GM23338 (cell line): Measurements from ENCODE around the gene USP48. TPM values are rescaled to one million over a fixed set of nuclear protein-coding genes. Genes with fewer than 3 reads are reported as not detected.

Source experiments
- ATAC-seq: fragments of 200-7000 bp; cut with Tn5 transposase; 3 replicates; pipeline ENCODE4 v1.9.1; 2020
- DNase-seq: peaks from one replicate; pipeline ENCODE4 v3.0.0-alpha.2; 2015; ENCODE audit warnings: low spot score
- H2AFZ ChIP-seq: fragments of 200-600 bp; sonication (generic); 2 replicates; pipeline ENCODE4 v1.8.0; 2016; ENCODE audit warnings: antibody characterized with exemption, mild to moderate bottlenecking, moderate library complexity
- H3F3A ChIP-seq: fragments of 200-600 bp; sonication (generic); replicated peaks from 2 replicates; pipeline ENCODE4 v1.8.0; 2017; ENCODE audit warnings: antibody characterized with exemption, mixed run types, low read depth
- H3K27ac ChIP-seq: fragments of 200-600 bp; sonication (generic); 2 replicates; pipeline ENCODE4 v1.6.1; 2016; ENCODE audit warnings: low read depth
- H3K27me3 ChIP-seq: fragments of 200-600 bp; sonication (generic); 2 replicates; pipeline ENCODE4 v1.8.0; 2016; ENCODE audit warnings: mild to moderate bottlenecking, mixed run types, moderate library complexity; ENCODE audit not compliant: insufficient read depth
- H3K36me3 ChIP-seq: fragments of 200-600 bp; sonication (generic); 2 replicates; pipeline ENCODE4 v1.8.0; 2016; ENCODE audit warnings: mild to moderate bottlenecking; ENCODE audit not compliant: insufficient read depth
- H3K4me1 ChIP-seq: fragments of 200-600 bp; sonication (generic); 2 replicates; pipeline ENCODE4 v1.8.0; 2016; ENCODE audit warnings: mild to moderate bottlenecking, moderate library complexity; ENCODE audit not compliant: insufficient read depth
- H3K4me2 ChIP-seq: fragments of 200-600 bp; sonication (generic); 2 replicates; pipeline ENCODE4 v1.7.1; 2017; ENCODE audit warnings: mixed run types
- H3K4me3 ChIP-seq: fragments of 200-600 bp; sonication (generic); 2 replicates; pipeline ENCODE4 v1.6.1; 2016; ENCODE audit warnings: mixed run types
- H3K79me2 ChIP-seq: fragments of 200-600 bp; sonication (generic); replicated peaks from 2 replicates; pipeline ENCODE4 v1.8.0; 2017; ENCODE audit warnings: mild to moderate bottlenecking; ENCODE audit not compliant: insufficient read depth
- H3K9me2 ChIP-seq: fragments of 200-600 bp; sonication (generic); 2 replicates; pipeline ENCODE4 v1.8.0; 2017; ENCODE audit not compliant: insufficient read depth
- H4K20me1 ChIP-seq: fragments of 200-600 bp; sonication (generic); replicated peaks from 2 replicates; pipeline ENCODE4 v1.8.0; 2017; ENCODE audit warnings: mild to moderate bottlenecking; ENCODE audit not compliant: insufficient read depth
- H3K27ac Mint-ChIP-seq: 2 replicates; pipeline ENCODE4 v1.8.0; 2020; ENCODE audit warnings: inconsistent platforms, mild to moderate bottlenecking, moderate library complexity, mixed read lengths
- H3K27me3 Mint-ChIP-seq: 3 replicates; pipeline ENCODE4 v1.8.0; 2022; ENCODE audit warnings: low read depth, mild to moderate bottlenecking, moderate library complexity, mixed read lengths, inconsistent platforms; ENCODE audit not compliant: insufficient read depth, poor library complexity
- H3K36me3 Mint-ChIP-seq: 3 replicates; pipeline ENCODE4 v1.8.0; 2021; ENCODE audit warnings: low read depth, mild to moderate bottlenecking, inconsistent platforms, moderate library complexity, mixed read lengths
- H3K4me1 Mint-ChIP-seq: 3 replicates; pipeline ENCODE4 v1.8.0; 2020; ENCODE audit warnings: mild to moderate bottlenecking, inconsistent platforms, mixed read lengths
- H3K4me3 Mint-ChIP-seq: 3 replicates; pipeline ENCODE4 v1.8.0; 2021; ENCODE audit warnings: moderate library complexity, mild to moderate bottlenecking, inconsistent platforms, mixed read lengths
- H3K9me3 Mint-ChIP-seq: 3 replicates; pipeline ENCODE4 v1.8.0; 2020; ENCODE audit warnings: moderate library complexity, mild to moderate bottlenecking, inconsistent platforms, mixed read lengths
- CREB1 ChIP-seq: fragments of 250-450 bp; sonication (Bioruptor Pico); IDR thresholded peaks from 2 replicates; pipeline ENCODE4 v1.5.0; 2020; ENCODE audit warnings: low read depth, mild to moderate bottlenecking, moderate library complexity
- EZH2 ChIP-seq: fragments of 200-600 bp; sonication (generic); IDR thresholded peaks from one replicate; pipeline ENCODE4 v1.8.0; 2017; ENCODE audit warnings: antibody characterized with exemption, mild to moderate bottlenecking, low read depth; ENCODE audit not compliant: unreplicated experiment
- EZH2phosphoT487 ChIP-seq: fragments of 200-600 bp; sonication (generic); IDR thresholded peaks from one replicate; pipeline ENCODE4 v1.8.1; 2018; ENCODE audit warnings: antibody characterized with exemption; ENCODE audit not compliant: unreplicated experiment
- JUNB ChIP-seq: IDR thresholded peaks from one replicate; pipeline ENCODE4 v1.6.1; 2016; ENCODE audit warnings: antibody characterized with exemption; ENCODE audit not compliant: unreplicated experiment
- ZNF114 ChIP-seq: fragments of 250-450 bp; sonication (Bioruptor Pico); IDR thresholded peaks from 2 replicates; pipeline ENCODE4 v1.5.0; 2020; ENCODE audit warnings: mild to moderate bottlenecking, moderate library complexity
- ZNF462 ChIP-seq: fragments of 250-450 bp; sonication (Bioruptor Pico); IDR thresholded peaks from 2 replicates; pipeline ENCODE4 v1.5.0; 2020; ENCODE audit warnings: mild to moderate bottlenecking, moderate library complexity
- polyA plus RNA-seq: library from polyadenylated mRNA; unstranded; fragments of >200 nt; fragmentation: Nextera tagmentation; extraction: Ambion mirVana; gene quantifications from 2 replicates; pipeline ENCODE4 v1.2.1, GENCODE V29; 2016
- total RNA-seq: library from RNA; depleted of rRNA; stranded (reverse); fragments of >200 nt; shearing (Covaris generic); gene quantifications from 2 replicates; pipeline ENCODE4 v1.2.3, GENCODE V29; 2014
- TF ChIP-seq, protein P1 (sequence below): IDR thresholded peaks from 2 replicates; pipeline ENCODE4 v1.6.1; 2016; ENCODE audit warnings: antibody characterized with exemption

USP48 gene
- total and polyA plus RNA-seq, 2 experiments from 2014 or later = 85.9 to 151 TPM

DNA sequence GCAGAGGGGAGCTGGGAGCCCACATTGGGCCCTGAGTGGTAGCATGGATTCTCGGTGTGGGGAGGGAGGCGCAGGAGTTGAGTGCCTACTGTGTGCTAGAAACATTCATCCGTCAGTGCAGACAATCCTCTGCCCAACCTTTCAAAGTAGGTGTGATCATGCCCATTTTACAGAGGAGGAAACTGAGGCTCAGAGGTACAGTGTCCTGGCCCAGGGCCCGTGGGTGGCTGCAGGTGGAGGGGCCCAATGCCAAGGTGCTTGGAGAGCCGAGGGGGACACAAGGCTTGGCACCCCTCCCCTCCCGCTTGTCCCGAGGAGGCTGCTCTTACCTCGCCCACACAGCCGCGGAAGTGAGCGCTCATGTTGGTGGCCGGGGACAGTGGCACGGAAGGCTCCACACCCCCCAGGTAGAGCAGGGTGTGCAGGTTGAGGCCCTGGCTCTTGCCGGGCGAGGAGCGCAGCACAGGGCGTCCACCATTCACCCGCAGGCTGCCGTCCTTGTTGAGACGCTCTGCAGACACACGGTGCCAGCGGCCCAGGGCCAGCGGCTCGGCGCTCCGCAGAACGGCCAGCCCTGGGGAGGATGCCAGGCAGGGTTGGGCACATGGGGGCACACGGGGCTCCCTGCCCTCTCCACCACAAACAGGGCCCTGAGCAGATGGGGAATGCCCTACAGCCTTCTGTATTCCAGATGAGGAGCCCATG is 45.7 kb upstream of the USP48 start (continued):
- TF ChIP-seq ZNF462 (CRISPR knock-in tag) (no peak), JUNB (no peak), EZH2 (no peak), CREB1 (no peak), ZNF114 (CRISPR knock-in tag) (no peak)
- TF ChIP-seq, protein P1, sequence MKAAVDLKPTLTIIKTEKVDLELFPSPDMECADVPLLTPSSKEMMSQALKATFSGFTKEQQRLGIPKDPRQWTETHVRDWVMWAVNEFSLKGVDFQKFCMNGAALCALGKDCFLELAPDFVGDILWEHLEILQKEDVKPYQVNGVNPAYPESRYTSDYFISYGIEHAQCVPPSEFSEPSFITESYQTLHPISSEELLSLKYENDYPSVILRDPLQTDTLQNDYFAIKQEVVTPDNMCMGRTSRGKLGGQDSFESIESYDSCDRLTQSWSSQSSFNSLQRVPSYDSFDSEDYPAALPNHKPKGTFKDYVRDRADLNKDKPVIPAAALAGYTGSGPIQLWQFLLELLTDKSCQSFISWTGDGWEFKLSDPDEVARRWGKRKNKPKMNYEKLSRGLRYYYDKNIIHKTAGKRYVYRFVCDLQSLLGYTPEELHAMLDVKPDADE = no peak

DNA sequence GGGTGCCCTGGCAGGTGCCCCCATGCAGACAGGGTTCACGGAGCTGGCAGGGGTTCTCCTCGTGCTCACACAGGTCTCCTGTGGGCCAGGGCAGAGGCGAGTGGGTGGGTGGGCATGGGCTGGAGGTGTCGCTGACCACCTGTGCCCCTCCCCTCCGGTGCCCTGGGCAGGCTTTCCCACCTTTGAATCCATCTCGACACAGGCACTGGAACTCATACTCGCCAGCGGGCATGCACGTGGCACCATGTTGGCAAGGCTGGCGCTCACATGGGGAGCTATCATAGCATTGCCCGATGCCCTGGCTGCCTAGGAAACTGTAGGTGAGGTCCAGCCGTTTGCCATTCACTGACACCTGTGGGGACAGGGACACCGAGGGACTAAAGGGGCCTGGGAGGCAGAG is 45.1 kb upstream of the USP48 start:
- no peaks in the 10 kb centered on the region; the same call in 2 of the 3 replicates for H3K4me1 Mint-ChIP-seq
- no peaks in the 10 kb centered on the region for H3F3A ChIP-seq
- H3K27me3 ChIP-seq = no peaks in the 10 kb centered on the region
- ATAC-seq (no peak), DNase-seq (no peak)
- H3K4me1 ChIP-seq = no peaks in the 10 kb centered on the region
- no peaks in the 10 kb centered on the region; the same call in 1 of the 2 replicates for H3K36me3 ChIP-seq
- no peak overlapping the region for H3K4me3 Mint-ChIP-seq
- peaks cover 38% of the 10 kb centered on the region for H3K36me3 Mint-ChIP-seq
- no peak overlapping the region for H3K27ac Mint-ChIP-seq
- no peak overlapping the region for H3K27ac ChIP-seq
- H3K9me3 Mint-ChIP-seq = no peaks in the 10 kb centered on the region
- no peaks in the 10 kb centered on the region for H3K9me2 ChIP-seq
- H2AFZ ChIP-seq = no peak overlapping the region
- peaks cover 4% of the 10 kb centered on the region for H3K27me3 Mint-ChIP-seq
- no peaks in the 10 kb centered on the region for H3K79me2 ChIP-seq
- H3K4me2 ChIP-seq = no peak overlapping the region
- no peaks in the 10 kb centered on the region for H4K20me1 ChIP-seq
- H3K4me3 ChIP-seq = no peak overlapping the region
- no peak for TF ChIP-seq EZH2
- no peak for TF ChIP-seq EZH2phosphoT487
- TF ChIP-seq ZNF462 (CRISPR knock-in tag) = no peak
